A549 (cell line): Measurements from ENCODE around the gene TMEM161A. TPM values are rescaled to one million over a fixed set of nuclear protein-coding genes. Genes with fewer than 3 reads are reported as not detected.
"Not testable (repeated sequence)": the region's sequence is repeated elsewhere in the genome, so short reads cannot be mapped to it uniquely, and the experiment has no call there.

Experiments
- ATAC-seq, 2 experiments: fragments of 200-7000 bp in 1 of 2; fragments of >200 bp in 1 of 2; cut with Nextera tagmentation in 1 of 2; cut with Tn5 transposase in 1 of 2; 3 replicates each; pipeline versions ENCODE4 v1.8.0 to v1.9.1; 2018 to 2020; ENCODE audit warnings: mild to moderate bottlenecking in 1 of 2, moderate library complexity in 1 of 2
- CTCF ChIA-PET: fragments of 300-600 bp; sonication (Branson Sonifier 250); formaldehyde crosslinking; extraction: SDS; loops from one replicate; lab custom pipeline; 2021; ENCODE audit warnings: antibody characterized with exemption, inconsistent platforms; lab: Yijun Ruan, JAX
- POLR2A ChIA-PET: fragments of 350-600 bp; formaldehyde crosslinking; extraction: SDS; loops from one replicate; lab custom pipeline; 2021; ENCODE audit warnings: antibody characterized with exemption, inconsistent platforms; lab: Yijun Ruan, JAX
- DNase-seq, 2 experiments: peaks; one replicate each; pipeline versions ENCODE4 v3.0.0 to v3.0.0-alpha.2; 2011 to 2016; ENCODE audit warnings: low read depth in 1 of 2, low spot score in 1 of 2
- FAIRE-seq: peaks from 2 replicates; lab custom pipeline; 2011; peaks lifted over from hg19 to GRCh38; lab: Jason Lieb, UNC
- H3K27ac ChIP-seq, 2 experiments: fragments of >200 bp; sonication (Bioruptor Twin); formaldehyde crosslinking; 3 replicates each; pipeline ENCODE4 v1.5.1; 2016 to 2017
- H3K4me1 ChIP-seq: fragments of >200 bp; sonication (Bioruptor Twin); formaldehyde crosslinking; 3 replicates; pipeline ENCODE4 v1.6.1; 2016
- H3K4me2 ChIP-seq: fragments of >200 bp; sonication (Bioruptor Twin); formaldehyde crosslinking; 3 replicates; pipeline ENCODE4 v1.6.1; 2016
- H3K4me3 ChIP-seq: fragments of >200 bp; sonication (Bioruptor Twin); formaldehyde crosslinking; 3 replicates; pipeline ENCODE4 v1.5.1; 2016
- H3K9me3 ChIP-seq: fragments of >200 bp; sonication (Bioruptor Twin); formaldehyde crosslinking; 3 replicates; pipeline ENCODE4 v1.6.1; 2016
- BCL3 ChIP-seq: fragments of >200 bp; sonication (Bioruptor Twin); formaldehyde crosslinking; IDR thresholded peaks from 3 replicates; pipeline ENCODE4 v1.6.1; 2016
- FOSB ChIP-seq: fragments of 250-450 bp; sonication (Bioruptor Pico); IDR thresholded peaks from 2 replicates; pipeline ENCODE4 v1.5.0; 2020; ENCODE audit warnings: mild to moderate bottlenecking, moderate library complexity
- FOXS1 ChIP-seq: fragments of 250-450 bp; sonication (Bioruptor Pico); IDR thresholded peaks from 2 replicates; pipeline ENCODE4 v1.5.0; 2020; ENCODE audit warnings: mild to moderate bottlenecking, moderate library complexity
- HEYL ChIP-seq: fragments of 250-450 bp; sonication (Bioruptor Pico); IDR thresholded peaks from 2 replicates; pipeline ENCODE4 v1.8.0; 2021; ENCODE audit warnings: mild to moderate bottlenecking, moderate library complexity
- JUN ChIP-seq, 2 experiments: fragments of >200 bp; sonication (Bioruptor Twin); formaldehyde crosslinking; IDR thresholded peaks; 2 replicates in 1 of 2; 3 replicates in 1 of 2; pipeline ENCODE4 v1.6.1; 2016 to 2017
- JUNB ChIP-seq: fragments of >200 bp; sonication (Bioruptor Twin); formaldehyde crosslinking; IDR thresholded peaks from 2 replicates; pipeline ENCODE4 v1.6.1; 2016
- MAX ChIP-seq: IDR thresholded peaks from 2 replicates; pipeline ENCODE4 v1.6.1; 2012
- MAZ ChIP-seq: fragments of 150-350 bp; IDR thresholded peaks from 2 replicates; pipeline ENCODE4 v1.6.1; 2014; ENCODE audit warnings: antibody characterized with exemption, low read depth, low read length, borderline replicate concordance
- PBX3 ChIP-seq: IDR thresholded peaks from 2 replicates; pipeline ENCODE4 v1.6.1; 2012
- PHF8 ChIP-seq: fragments of 200-600 bp; sonication (generic); IDR thresholded peaks from 2 replicates; pipeline ENCODE4 v1.6.1; 2016; ENCODE audit warnings: low read depth, mild to moderate bottlenecking, antibody characterized with exemption, moderate library complexity, borderline replicate concordance
- POLR2A ChIP-seq: IDR thresholded peaks from 2 replicates; pipeline ENCODE4 v1.6.1; 2012; ENCODE audit warnings: mild to moderate bottlenecking, low read length
- POLR2AphosphoS2 ChIP-seq: conservative IDR thresholded peaks from 2 replicates; pipeline ENCODE4 v1.6.1; 2012; ENCODE audit warnings: low read length, improper control_type of control experiment, inconsistent platforms
- RCOR1 ChIP-seq: fragments of 150-350 bp; IDR thresholded peaks from 2 replicates; pipeline ENCODE4 v1.6.1; 2014; ENCODE audit warnings: antibody characterized with exemption, low read length, low read depth
- RFX5 ChIP-seq: fragments of 450-650 bp; IDR thresholded peaks from 2 replicates; pipeline ENCODE4 v1.7.1; 2014; ENCODE audit warnings: antibody characterized with exemption, mild to moderate bottlenecking, moderate library complexity
- TP53 ChIP-seq: fragments of 250-450 bp; sonication (Bioruptor Pico); IDR thresholded peaks from 2 replicates; pipeline ENCODE4 v1.5.0; 2021; ENCODE audit warnings: mild to moderate bottlenecking, moderate library complexity
- ZNF302 ChIP-seq: fragments of 250-450 bp; sonication (Bioruptor Pico); IDR thresholded peaks from 2 replicates; pipeline ENCODE4 v1.9.0; 2021; ENCODE audit warnings: inconsistent platforms, mild to moderate bottlenecking, moderate library complexity
- ZSCAN20 ChIP-seq: fragments of 250-450 bp; sonication (Bioruptor Pico); IDR thresholded peaks from 2 replicates; pipeline ENCODE4 v1.8.0; 2022; ENCODE audit warnings: mild to moderate bottlenecking, moderate library complexity
- WGBS: methylation state at CpG from one replicate; pipeline ENCODE4 v1.1.6; 2017; ENCODE audit errors: missing lambda C conversion rate; 5-methylcytosine and 5-hydroxymethylcytosine counted together
- polyA plus RNA-seq, 4 experiments: library from polyadenylated mRNA; depleted of rRNA in 3 of 4; stranded (reverse); fragments of >200 nt; fragmentation: RNase III in 1 of 4; extraction: RNeasy Plus Mini Kit Qiagen cat#74134 plus additional on column Dnase treatment in 1 of 4; gene quantifications; 2 replicates in 3 of 4; 3 replicates in 1 of 4; pipeline ENCODE4 v1.2.3, GENCODE V29; 2011 to 2017
- TF ChIP-seq, protein P1 (sequence below): IDR thresholded peaks from 2 replicates; pipeline ENCODE4 v1.6.1; 2012; ENCODE audit warnings: low read depth, borderline replicate concordance
- TF ChIP-seq, protein P2 (sequence below): fragments of 250-450 bp; sonication (Bioruptor Pico); IDR thresholded peaks from 2 replicates; pipeline ENCODE4 v1.5.0; 2020; ENCODE audit warnings: low read depth, mild to moderate bottlenecking, moderate library complexity
- TF ChIP-seq, protein P3 (sequence below): fragments of >200 bp; sonication (Bioruptor Twin); formaldehyde crosslinking; IDR thresholded peaks from 2 replicates; pipeline ENCODE4 v1.6.1; 2016
- TF ChIP-seq, protein P4 (sequence below): fragments of 200-600 bp; sonication (generic); IDR thresholded peaks from 2 replicates; pipeline ENCODE4 v1.6.1; 2016; ENCODE audit warnings: antibody characterized with exemption, mild to moderate bottlenecking, moderate library complexity

The TMEM161A gene
- polyA plus RNA-seq, 2 of the 4 experiments (the other 2 are of a cell fraction) = 19.3 to 22.1 TPM

DNA sequence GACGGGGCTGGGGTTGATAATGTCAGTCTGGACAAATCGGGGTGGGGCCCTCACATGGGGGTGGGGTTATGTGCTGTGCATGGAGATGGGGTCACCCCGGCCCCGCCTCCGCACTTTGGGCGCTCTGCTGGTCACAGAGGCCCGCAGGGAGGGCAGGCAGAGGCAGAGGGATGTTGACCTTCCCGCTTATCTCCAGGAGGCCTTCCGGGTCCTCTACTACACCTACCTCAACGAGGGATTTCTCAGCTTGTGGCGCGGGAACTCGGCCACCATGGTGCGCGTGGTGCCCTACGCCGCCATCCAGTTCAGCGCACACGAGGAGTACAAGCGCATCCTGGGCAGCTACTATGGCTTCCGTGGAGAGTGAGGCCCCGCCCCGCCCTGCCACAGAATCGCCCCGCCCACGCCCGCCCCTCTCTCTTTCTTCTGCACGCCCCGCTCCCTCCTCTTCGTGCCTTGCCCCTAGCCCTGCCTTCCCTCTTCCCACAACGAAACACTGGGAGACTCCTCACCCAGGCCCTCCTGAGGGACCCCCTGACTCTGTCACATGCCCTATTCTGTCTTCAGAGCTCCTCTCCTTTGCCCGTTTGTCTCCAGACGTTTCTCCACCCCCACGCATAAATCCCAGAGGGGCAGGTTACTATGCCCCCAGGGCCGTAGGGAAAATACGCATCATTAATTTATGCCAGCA is 32.8 kb downstream of the TMEM161A start:
- POLR2A ChIA-PET = interaction anchor here (1.3 kb wide), 1 partner anchor 157 kb away, joined by 3 read pairs; no protein-coding TSS in a partner anchor
- 15% methylated on average over 13 of the region's 36 CpGs for WGBS
- Histone ChIP-seq H3K4me2 (peak overlapping the region; percentile 95), H3K9me3 (no peaks in the 10 kb centered on the region)
- ATAC-seq = peak; percentile 88 to 93
- TF ChIP-seq RCOR1 (no peak), MAX (peak; percentile 78), TP53 (CRISPR knock-in tag) (no peak), JUN (IDR thresholded peaks at IDR 0.05) (peak in 1 of 2 experiments; percentile 66; a peak in 1 of 5 replicates), BCL3 (peak; percentile 41; the same call in 1 of the 3 replicates), POLR2A (peak; percentile 91), PHF8 (peak; percentile 76; the same call in 1 of the 2 replicates)
- TF ChIP-seq, protein P1, sequence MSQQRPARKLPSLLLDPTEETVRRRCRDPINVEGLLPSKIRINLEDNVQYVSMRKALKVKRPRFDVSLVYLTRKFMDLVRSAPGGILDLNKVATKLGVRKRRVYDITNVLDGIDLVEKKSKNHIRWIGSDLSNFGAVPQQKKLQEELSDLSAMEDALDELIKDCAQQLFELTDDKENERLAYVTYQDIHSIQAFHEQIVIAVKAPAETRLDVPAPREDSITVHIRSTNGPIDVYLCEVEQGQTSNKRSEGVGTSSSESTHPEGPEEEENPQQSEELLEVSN = peak; percentile 73
- TF ChIP-seq, all 56 proteins: peak for 6
- CTCF ChIA-PET = interaction anchor here (0.6 kb wide), 1 partner anchor 52 kb away, joined by 3 read pairs; no protein-coding TSS in a partner anchor
- H3K27ac ChIP-seq = peak overlapping the region; percentile 73 to 74
- FAIRE-seq (no peak), DNase-seq (peak; percentile 48 to 72)
- peaks cover 11% of the 10 kb centered on the region; the same call in 2 of the 3 replicates for H3K4me1 ChIP-seq
- peak overlapping the region; percentile 47 for H3K4me3 ChIP-seq

GRCh38 chr19:19103167-19103566 is 35.1 kb downstream of the TMEM161A start:
- Histone ChIP-seq H3K9me3 (no peaks in the 10 kb centered on the region), H3K4me1 (peaks cover 11% of the 10 kb centered on the region; the same call in 2 of the 3 replicates), H3K4me2 (no peak overlapping the region), H3K27ac (no peak overlapping the region), H3K4me3 (no peak overlapping the region)
- ChIA-PET POLR2A (no interaction called here), CTCF (no interaction called here)
- DNase-seq (no peak), ATAC-seq (no peak), FAIRE-seq (no peak)
- 92% methylated on average over 11 of the region's 11 CpGs for WGBS
- TF ChIP-seq JUNB (no peak), POLR2AphosphoS2 (no peak)

- H3K27ac ChIP-seq, DNase-seq, ATAC-seq, H3K9me3 ChIP-seq, H3K4me2 ChIP-seq, FAIRE-seq, CTCF ChIA-PET, H3K4me3 ChIP-seq, POLR2A ChIA-PET: not testable (repeated sequence)
- WGBS = 93% methylated on average over 10 of the region's 10 CpGs
- H3K4me1 ChIP-seq = peaks cover 11% of the 10 kb centered on the region; the same call in 2 of the 3 replicates
Measured at GRCh38 chr19:19102566-19102965, 35.7 kb downstream of the TMEM161A start.

GRCh38 chr19:19101540-19101939 is 36.7 kb downstream of the TMEM161A start:
- FAIRE-seq = no peak
- TF ChIP-seq FOSB (CRISPR knock-in tag) (no peak), ZNF302 (CRISPR knock-in tag) (no peak), RCOR1 (no peak), MAZ (no peak), HEYL (CRISPR knock-in tag) (no peak), PBX3 (no peak), FOXS1 (CRISPR knock-in tag) (no peak), ZSCAN20 (CRISPR knock-in tag) (no peak), RFX5 (no peak)
- TF ChIP-seq, protein P2, sequence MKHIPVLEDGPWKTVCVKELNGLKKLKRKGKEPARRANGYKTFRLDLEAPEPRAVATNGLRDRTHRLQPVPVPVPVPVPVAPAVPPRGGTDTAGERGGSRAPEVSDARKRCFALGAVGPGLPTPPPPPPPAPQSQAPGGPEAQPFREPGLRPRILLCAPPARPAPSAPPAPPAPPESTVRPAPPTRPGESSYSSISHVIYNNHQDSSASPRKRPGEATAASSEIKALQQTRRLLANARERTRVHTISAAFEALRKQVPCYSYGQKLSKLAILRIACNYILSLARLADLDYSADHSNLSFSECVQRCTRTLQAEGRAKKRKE (CRISPR knock-in tag) = no peak
- TF ChIP-seq, protein P3, sequence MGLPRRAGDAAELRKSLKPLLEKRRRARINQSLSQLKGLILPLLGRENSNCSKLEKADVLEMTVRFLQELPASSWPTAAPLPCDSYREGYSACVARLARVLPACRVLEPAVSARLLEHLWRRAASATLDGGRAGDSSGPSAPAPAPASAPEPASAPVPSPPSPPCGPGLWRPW = no peak
- TF ChIP-seq, protein P4, sequence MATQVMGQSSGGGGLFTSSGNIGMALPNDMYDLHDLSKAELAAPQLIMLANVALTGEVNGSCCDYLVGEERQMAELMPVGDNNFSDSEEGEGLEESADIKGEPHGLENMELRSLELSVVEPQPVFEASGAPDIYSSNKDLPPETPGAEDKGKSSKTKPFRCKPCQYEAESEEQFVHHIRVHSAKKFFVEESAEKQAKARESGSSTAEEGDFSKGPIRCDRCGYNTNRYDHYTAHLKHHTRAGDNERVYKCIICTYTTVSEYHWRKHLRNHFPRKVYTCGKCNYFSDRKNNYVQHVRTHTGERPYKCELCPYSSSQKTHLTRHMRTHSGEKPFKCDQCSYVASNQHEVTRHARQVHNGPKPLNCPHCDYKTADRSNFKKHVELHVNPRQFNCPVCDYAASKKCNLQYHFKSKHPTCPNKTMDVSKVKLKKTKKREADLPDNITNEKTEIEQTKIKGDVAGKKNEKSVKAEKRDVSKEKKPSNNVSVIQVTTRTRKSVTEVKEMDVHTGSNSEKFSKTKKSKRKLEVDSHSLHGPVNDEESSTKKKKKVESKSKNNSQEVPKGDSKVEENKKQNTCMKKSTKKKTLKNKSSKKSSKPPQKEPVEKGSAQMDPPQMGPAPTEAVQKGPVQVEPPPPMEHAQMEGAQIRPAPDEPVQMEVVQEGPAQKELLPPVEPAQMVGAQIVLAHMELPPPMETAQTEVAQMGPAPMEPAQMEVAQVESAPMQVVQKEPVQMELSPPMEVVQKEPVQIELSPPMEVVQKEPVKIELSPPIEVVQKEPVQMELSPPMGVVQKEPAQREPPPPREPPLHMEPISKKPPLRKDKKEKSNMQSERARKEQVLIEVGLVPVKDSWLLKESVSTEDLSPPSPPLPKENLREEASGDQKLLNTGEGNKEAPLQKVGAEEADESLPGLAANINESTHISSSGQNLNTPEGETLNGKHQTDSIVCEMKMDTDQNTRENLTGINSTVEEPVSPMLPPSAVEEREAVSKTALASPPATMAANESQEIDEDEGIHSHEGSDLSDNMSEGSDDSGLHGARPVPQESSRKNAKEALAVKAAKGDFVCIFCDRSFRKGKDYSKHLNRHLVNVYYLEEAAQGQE = no peak

More at GRCh38 chr19:19101540-19101939, 36.7 kb downstream of the TMEM161A start:
- H3K4me2 ChIP-seq = no peak overlapping the region
- 89% methylated on average over 4 of the region's 8 CpGs for WGBS
- no peak for ATAC-seq
- H3K4me1 ChIP-seq = peaks cover 11% of the 10 kb centered on the region; the same call in 2 of the 3 replicates
- ChIA-PET CTCF (no interaction called here), POLR2A (no interaction called here)
- no peak overlapping the region for H3K4me3 ChIP-seq
- no peaks in the 10 kb centered on the region for H3K9me3 ChIP-seq
- H3K27ac ChIP-seq = no peak overlapping the region
- DNase-seq = no peak
